Parathyroid adenoma (tissue), 2 donors: ENCODE data around the gene SLC9A6.

Source experiments
- H2AFZ ChIP-seq: fragments of 300-600 bp; sonication (generic); one replicate; pipeline ENCODE4 v1.7.0; 2017; ENCODE audit warnings: antibody characterized with exemption, mild to moderate bottlenecking
- H3K27ac ChIP-seq: fragments of 300-600 bp; sonication (generic); one replicate; pipeline ENCODE4 v1.7.0; 2017
- H3K27me3 ChIP-seq: fragments of 300-600 bp; sonication (generic); one replicate; pipeline ENCODE4 v1.7.0; 2017; ENCODE audit warnings: low read length; ENCODE audit not compliant: control insufficient read depth, insufficient read depth
- H3K36me3 ChIP-seq: fragments of 300-600 bp; sonication (generic); one replicate; pipeline ENCODE4 v1.7.0; 2017; ENCODE audit warnings: low read length; ENCODE audit not compliant: control insufficient read depth, insufficient read depth
- H3K4me1 ChIP-seq: fragments of 300-600 bp; sonication (generic); one replicate; pipeline ENCODE4 v1.7.0; 2017; ENCODE audit warnings: control low read depth
- H3K4me2 ChIP-seq: fragments of 300-600 bp; sonication (generic); one replicate; pipeline ENCODE4 v1.7.0; 2017; ENCODE audit warnings: low read length
- H3K4me3 ChIP-seq: fragments of 300-600 bp; sonication (generic); one replicate; pipeline ENCODE4 v1.7.0; 2017; ENCODE audit warnings: low read depth, low read length
- H3K79me2 ChIP-seq: fragments of 300-600 bp; sonication (generic); one replicate; pipeline ENCODE4 v1.7.0; 2017; ENCODE audit warnings: control low read depth
- H3K9ac ChIP-seq: fragments of 300-600 bp; sonication (generic); one replicate; pipeline ENCODE4 v1.7.0; 2017; ENCODE audit warnings: mild to moderate bottlenecking
- H3K9me3 ChIP-seq: fragments of 300-600 bp; sonication (generic); one replicate; pipeline ENCODE4 v1.7.0; 2017; ENCODE audit warnings: low read length; ENCODE audit not compliant: control insufficient read depth
- TF ChIP-seq, protein P1 (sequence below): fragments of 300-600 bp; sonication (generic); IDR thresholded peaks from one replicate; pipeline ENCODE4 v1.7.0; 2017; ENCODE audit warnings: antibody characterized with exemption, mild to moderate bottlenecking
- donor health status: primary hyperparathyroidism.

SLC9A6 gene

DNA sequence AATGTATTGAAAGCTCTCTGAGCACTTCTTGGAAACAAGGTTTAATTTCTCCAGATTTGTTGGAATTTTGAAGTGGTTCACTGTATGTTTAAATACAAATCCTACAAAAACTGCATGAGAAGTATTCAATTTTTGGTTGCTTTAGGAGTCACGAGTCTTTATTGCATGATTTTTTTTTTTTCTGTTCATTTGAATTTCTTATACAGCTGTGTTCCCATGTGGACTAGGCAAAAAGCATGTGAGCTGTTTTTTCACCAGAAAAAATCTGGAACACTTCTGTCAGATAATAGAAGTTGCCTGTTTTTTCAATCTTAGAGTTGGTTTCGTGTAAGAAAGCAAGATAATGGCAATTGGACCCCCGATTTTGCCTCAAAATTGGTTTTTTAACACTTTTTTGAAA is 66.4 kb downstream of the SLC9A6 start:
- Histone ChIP-seq H2AFZ (no peak overlapping the region), H3K27ac (no peak overlapping the region), H3K4me2 (no peak overlapping the region), H3K4me1 (peaks cover 14% of the 10 kb centered on the region), H3K27me3 (no peaks in the 10 kb centered on the region), H3K4me3 (no peak overlapping the region), H3K79me2 (no peaks in the 10 kb centered on the region), H3K9me3 (no peaks in the 10 kb centered on the region), H3K9ac (no peak overlapping the region), H3K36me3 (no peaks in the 10 kb centered on the region)
- TF ChIP-seq, protein P1, sequence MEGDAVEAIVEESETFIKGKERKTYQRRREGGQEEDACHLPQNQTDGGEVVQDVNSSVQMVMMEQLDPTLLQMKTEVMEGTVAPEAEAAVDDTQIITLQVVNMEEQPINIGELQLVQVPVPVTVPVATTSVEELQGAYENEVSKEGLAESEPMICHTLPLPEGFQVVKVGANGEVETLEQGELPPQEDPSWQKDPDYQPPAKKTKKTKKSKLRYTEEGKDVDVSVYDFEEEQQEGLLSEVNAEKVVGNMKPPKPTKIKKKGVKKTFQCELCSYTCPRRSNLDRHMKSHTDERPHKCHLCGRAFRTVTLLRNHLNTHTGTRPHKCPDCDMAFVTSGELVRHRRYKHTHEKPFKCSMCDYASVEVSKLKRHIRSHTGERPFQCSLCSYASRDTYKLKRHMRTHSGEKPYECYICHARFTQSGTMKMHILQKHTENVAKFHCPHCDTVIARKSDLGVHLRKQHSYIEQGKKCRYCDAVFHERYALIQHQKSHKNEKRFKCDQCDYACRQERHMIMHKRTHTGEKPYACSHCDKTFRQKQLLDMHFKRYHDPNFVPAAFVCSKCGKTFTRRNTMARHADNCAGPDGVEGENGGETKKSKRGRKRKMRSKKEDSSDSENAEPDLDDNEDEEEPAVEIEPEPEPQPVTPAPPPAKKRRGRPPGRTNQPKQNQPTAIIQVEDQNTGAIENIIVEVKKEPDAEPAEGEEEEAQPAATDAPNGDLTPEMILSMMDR: no peak

DNA sequence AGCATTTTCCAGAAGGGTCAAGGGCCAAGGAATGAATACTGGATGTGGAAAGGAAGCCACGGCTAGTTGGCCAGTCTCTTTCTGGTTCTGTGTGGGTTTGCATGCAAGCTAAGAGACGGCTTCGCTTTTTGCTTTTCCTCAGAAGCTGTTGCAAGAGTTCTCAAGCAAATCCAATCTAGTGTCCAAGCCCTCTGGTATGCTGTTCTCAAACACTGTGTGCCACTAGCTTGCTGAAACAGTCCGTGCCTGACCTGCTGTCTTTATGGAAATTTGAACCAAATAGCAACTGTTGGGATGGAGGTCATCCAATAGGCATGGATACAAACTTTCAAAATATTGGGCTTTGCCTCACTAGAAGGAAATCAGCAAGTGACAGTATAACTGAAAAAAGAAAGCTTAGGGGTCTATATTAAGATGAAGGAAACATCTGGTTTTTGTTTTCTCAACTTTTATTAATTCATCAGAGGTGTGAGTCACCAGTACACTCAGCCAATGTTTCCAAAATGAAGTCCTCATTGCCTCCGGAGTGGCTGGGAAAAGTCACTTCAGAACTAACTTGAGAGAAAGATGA is 70.5 kb downstream of the SLC9A6 start:
- Histone ChIP-seq H3K36me3 (no peaks in the 10 kb centered on the region), H3K79me2 (no peaks in the 10 kb centered on the region), H2AFZ (peak overlapping the region; percentile 60), H3K4me3 (no peak overlapping the region), H3K9me3 (no peaks in the 10 kb centered on the region), H3K4me1 (no peaks in the 10 kb centered on the region), H3K27ac (peak overlapping the region; percentile 60), H3K4me2 (no peak overlapping the region), H3K27me3 (no peaks in the 10 kb centered on the region), H3K9ac (no peak overlapping the region)
- TF ChIP-seq, protein P1: no peak

DNA sequence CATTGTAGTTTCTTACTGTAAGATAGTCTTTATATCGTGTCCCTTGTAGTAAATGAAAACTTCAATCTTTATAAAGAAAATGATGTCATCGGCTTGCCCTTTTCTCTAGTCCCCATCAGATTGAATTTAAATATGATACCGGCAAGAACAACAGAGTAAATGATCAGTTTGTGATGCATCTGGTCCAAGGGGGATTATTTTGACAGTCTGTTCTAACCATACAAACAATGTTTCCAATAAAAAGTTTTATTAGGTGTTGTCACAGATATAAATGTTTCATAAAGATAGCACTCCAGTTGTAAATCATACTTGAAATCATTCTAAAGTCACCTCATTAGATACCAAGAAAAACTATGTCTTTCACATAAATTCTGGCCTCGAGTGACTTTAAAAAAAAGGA is 72.3 kb downstream of the SLC9A6 start:
- Histone ChIP-seq H3K27ac (no peak overlapping the region), H3K4me2 (no peak overlapping the region), H3K4me3 (no peak overlapping the region), H3K36me3 (no peaks in the 10 kb centered on the region), H2AFZ (peak overlapping the region; percentile 11), H3K9me3 (no peaks in the 10 kb centered on the region), H3K9ac (no peak overlapping the region), H3K4me1 (no peaks in the 10 kb centered on the region), H3K79me2 (no peaks in the 10 kb centered on the region), H3K27me3 (no peaks in the 10 kb centered on the region)
- TF ChIP-seq, protein P1: no peak

DNA sequence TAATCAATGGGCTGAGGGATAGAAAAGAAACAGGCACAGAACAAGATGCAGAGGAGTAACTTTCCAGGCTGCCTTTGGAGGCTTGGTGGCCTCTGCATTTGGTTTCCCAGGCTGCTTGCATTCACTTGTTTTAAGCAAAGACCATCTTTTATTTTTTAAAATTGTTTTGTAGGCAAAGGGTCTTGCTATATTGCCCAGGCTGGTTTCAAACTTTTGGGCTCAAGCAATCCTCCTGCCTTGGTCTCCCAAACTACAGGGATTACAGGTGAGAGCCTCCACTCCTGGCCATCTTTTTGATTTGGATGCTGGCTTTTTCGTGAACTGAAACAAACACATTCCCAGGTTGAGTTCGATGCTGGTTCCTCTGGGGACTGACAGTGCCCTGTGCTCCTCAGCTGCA is 74.1 kb downstream of the SLC9A6 start:
- TF ChIP-seq, protein P1: no peak
- H2AFZ ChIP-seq: no peak overlapping the region
- H3K27me3 ChIP-seq: no peaks in the 10 kb centered on the region
- H3K79me2 ChIP-seq: no peaks in the 10 kb centered on the region
- no peaks in the 10 kb centered on the region for H3K36me3 ChIP-seq
- H3K4me2 ChIP-seq: no peak overlapping the region
- H3K4me1 ChIP-seq: peaks cover 8% of the 10 kb centered on the region
- no peak overlapping the region for H3K27ac ChIP-seq
- no peak overlapping the region for H3K4me3 ChIP-seq
- no peak overlapping the region for H3K9ac ChIP-seq
- H3K9me3 ChIP-seq: no peaks in the 10 kb centered on the region

DNA sequence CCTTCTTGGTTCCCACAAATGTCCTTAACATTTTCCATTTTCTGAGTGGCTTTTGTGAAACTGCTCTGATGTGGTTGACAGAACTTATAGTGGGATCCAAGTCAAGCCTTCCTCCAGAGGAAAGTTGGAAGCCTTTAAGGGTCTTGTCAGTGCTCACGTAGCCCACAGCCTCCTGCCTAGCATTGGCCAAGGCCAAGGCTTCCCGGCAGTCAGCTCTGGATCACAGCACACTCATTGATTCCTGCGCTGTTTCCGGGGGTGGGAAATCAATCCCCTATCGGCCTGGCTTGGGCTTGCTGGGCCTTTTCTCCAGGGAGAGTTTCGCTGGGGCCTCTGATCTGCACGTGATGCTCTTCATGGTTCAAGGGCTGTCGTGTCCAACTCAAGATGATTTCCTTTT is 76.1 kb downstream of the SLC9A6 start:
- Histone ChIP-seq H3K4me3 (no peak overlapping the region), H3K36me3 (no peaks in the 10 kb centered on the region), H3K79me2 (no peaks in the 10 kb centered on the region), H3K9ac (no peak overlapping the region), H3K4me2 (no peak overlapping the region), H3K27ac (no peak overlapping the region), H3K9me3 (no peaks in the 10 kb centered on the region), H3K27me3 (no peaks in the 10 kb centered on the region), H3K4me1 (peaks cover 15% of the 10 kb centered on the region), H2AFZ (no peak overlapping the region)
- TF ChIP-seq, protein P1: no peak
